HepG2 (cell line): ENCODE results near the gene EEA1. TPM values are rescaled to one million over a fixed set of nuclear protein-coding genes. Genes with fewer than 3 reads are reported as not detected.
A peak's percentile ranks its signal among the peaks of the same experiment; 100 is the strongest.

Experiments used
- ISX ChIP-seq: sonication (generic); formaldehyde crosslinking; conservative IDR thresholded peaks from 2 replicates; pipeline ENCODE4 v1.5.0; 2020; ENCODE audit warnings: missing genetic modification reagents
- JUN ChIP-seq: sonication (generic); formaldehyde crosslinking; IDR thresholded peaks from 2 replicates; pipeline ENCODE4 v1.4.0; 2020; ENCODE audit warnings: mild to moderate bottlenecking, missing genetic modification reagents
- MXI1 ChIP-seq: IDR thresholded peaks from 3 replicates; pipeline ENCODE4 v1.6.1; 2012; ENCODE audit warnings: low read depth, low read length, inconsistent platforms, borderline replicate concordance
- NCOA1 ChIP-seq: sonication (generic); formaldehyde crosslinking; IDR thresholded peaks from 2 replicates; pipeline ENCODE4 v1.9.0; 2021; ENCODE audit warnings: missing genetic modification reagents
- NR2F1 ChIP-seq, 2 experiments: fragments of 450-650 bp in 1 of 2; formaldehyde crosslinking in 1 of 2; IDR thresholded peaks; 2 replicates each; pipeline versions ENCODE4 v1.5.0 to v1.6.1; 2016 to 2020; ENCODE audit warnings: mild to moderate bottlenecking in 1 of 2, missing compliant biosample characterization in 1 of 2, missing genetic modification reagents in 1 of 2, moderate library complexity in 1 of 2
- POGZ ChIP-seq: sonication (generic); formaldehyde crosslinking; IDR thresholded peaks from 2 replicates; pipeline ENCODE4 v1.4.0; 2020; ENCODE audit warnings: mild to moderate bottlenecking, missing genetic modification reagents
- REXO4 ChIP-seq: sonication (generic); formaldehyde crosslinking; IDR thresholded peaks from 2 replicates; pipeline ENCODE4 v1.8.0; 2022; ENCODE audit warnings: missing genetic modification reagents, mild to moderate bottlenecking, borderline replicate concordance
- TCF12 ChIP-seq, 2 experiments: fragments of 450-650 bp in 1 of 2; sonication (generic) in 1 of 2; formaldehyde crosslinking in 1 of 2; IDR thresholded peaks; 2 replicates each; pipeline versions ENCODE4 v1.6.1 to v1.8.0; 2017 to 2022; ENCODE audit warnings: antibody characterized with exemption in 1 of 2, mild to moderate bottlenecking in 1 of 2, missing genetic modification reagents in 1 of 2, moderate library complexity in 1 of 2
- XBP1 ChIP-seq: sonication (generic); formaldehyde crosslinking; IDR thresholded peaks from 2 replicates; pipeline ENCODE4 v1.5.0; 2020; ENCODE audit warnings: missing genetic modification reagents
- ZNF30 ChIP-seq: sonication (generic); formaldehyde crosslinking; IDR thresholded peaks from 2 replicates; pipeline ENCODE4 v1.5.0; 2020; ENCODE audit warnings: mild to moderate bottlenecking, missing genetic modification reagents
- ZNF329 ChIP-seq: sonication (generic); formaldehyde crosslinking; IDR thresholded peaks from 2 replicates; pipeline ENCODE4 v1.9.0; 2021; ENCODE audit warnings: low read depth, mild to moderate bottlenecking, missing genetic modification reagents
- ZNF780A ChIP-seq: sonication (generic); formaldehyde crosslinking; IDR thresholded peaks from 2 replicates; pipeline ENCODE4 v1.8.0; 2022; ENCODE audit warnings: mild to moderate bottlenecking, missing genetic modification reagents, moderate library complexity
- ZSCAN12 ChIP-seq: sonication (generic); formaldehyde crosslinking; IDR thresholded peaks from 2 replicates; pipeline ENCODE4 v1.9.0; 2021; ENCODE audit warnings: mild to moderate bottlenecking, missing genetic modification reagents
- polyA plus RNA-seq, 8 experiments: library from polyadenylated mRNA; depleted of rRNA in 3 of 8; stranded (reverse) in 7 of 8; unstranded in 1 of 8; fragments of >200 nt; fragmentation: Illumina TruSeq in 4 of 8; extraction: Trizol in 4 of 8; gene quantifications; 2 replicates each; pipeline versions ENCODE4 v1.2.1 to v1.2.3, GENCODE V29; 2011 to 2016; ENCODE audit warnings: low read depth in 4 of 8, missing spikeins in 1 of 8, mixed read lengths in 1 of 8; ENCODE audit not compliant: insufficient read depth in 1 of 8
- total RNA-seq, 5 experiments: library from RNA; depleted of rRNA; stranded (reverse); fragments of >200 nt; fragmentation: Illumina TruSeq; extraction: Trizol; gene quantifications; 2 replicates each; pipeline ENCODE4 v1.2.3, GENCODE V29; 2016; ENCODE audit warnings: low read depth in 1 of 5
- TF ChIP-seq, protein P1 (sequence below): sonication (generic); formaldehyde crosslinking; IDR thresholded peaks from 2 replicates; pipeline ENCODE4 v1.8.0; 2022; ENCODE audit warnings: mild to moderate bottlenecking, missing genetic modification reagents
- TF ChIP-seq, protein P2 (sequence below): sonication (generic); formaldehyde crosslinking; conservative IDR thresholded peaks from 2 replicates; pipeline ENCODE4 v1.8.1; 2023; ENCODE audit warnings: missing genetic modification reagents
- TF ChIP-seq, protein P3 (sequence below): sonication (generic); formaldehyde crosslinking; IDR thresholded peaks from 2 replicates; pipeline ENCODE4 v1.4.0; 2020; ENCODE audit warnings: missing genetic modification reagents
- TF ChIP-seq, protein P4 (sequence below): sonication (generic); formaldehyde crosslinking; IDR thresholded peaks from 2 replicates; pipeline ENCODE4 v1.5.0; 2020; ENCODE audit warnings: mild to moderate bottlenecking, missing genetic modification reagents, borderline replicate concordance
- TF ChIP-seq, protein P5 (sequence below): sonication (generic); formaldehyde crosslinking; IDR thresholded peaks from 2 replicates; pipeline ENCODE4 v1.9.0; 2022; ENCODE audit warnings: missing genetic modification reagents, mild to moderate bottlenecking, borderline replicate concordance
- TF ChIP-seq, protein P6 (sequence below): sonication (generic); formaldehyde crosslinking; IDR thresholded peaks from 2 replicates; pipeline ENCODE4 v1.8.1; 2023; ENCODE audit warnings: mild to moderate bottlenecking, missing genetic modification reagents

The EEA1 gene
- total and polyA plus RNA-seq, 2 of the 13 experiments (the other 11 are each of a cell fraction or from before 2014, with no cell fraction given): 5.0 to 19.3 TPM

DNA sequence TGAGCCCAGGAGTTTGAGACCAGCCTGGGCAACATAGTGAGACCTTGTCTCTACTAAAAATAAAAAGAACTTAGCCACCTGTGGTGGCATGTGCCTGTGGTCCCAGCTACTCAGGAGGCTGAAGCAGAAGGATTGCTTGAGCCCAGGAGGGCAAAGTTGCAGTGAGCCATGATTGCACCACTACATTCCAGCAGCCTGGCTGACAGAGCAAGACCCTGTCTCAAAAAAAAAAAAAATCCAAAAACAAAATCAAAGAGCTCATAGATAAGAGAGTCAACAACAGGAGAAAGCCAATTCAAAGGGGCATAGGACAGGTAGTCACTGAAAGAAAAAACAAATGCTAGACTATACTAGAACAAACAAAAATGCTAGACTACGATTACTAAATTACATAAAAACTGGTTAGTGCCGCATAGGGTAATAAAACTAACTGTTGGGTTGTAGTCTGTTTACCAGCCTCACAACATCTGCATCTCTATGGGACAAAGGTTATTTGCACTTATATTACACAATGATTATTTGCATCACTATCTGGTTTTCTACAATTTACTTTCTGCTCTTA is 16.6 kb upstream of the EEA1 start (continued):
- TF ChIP-seq, protein P1, sequence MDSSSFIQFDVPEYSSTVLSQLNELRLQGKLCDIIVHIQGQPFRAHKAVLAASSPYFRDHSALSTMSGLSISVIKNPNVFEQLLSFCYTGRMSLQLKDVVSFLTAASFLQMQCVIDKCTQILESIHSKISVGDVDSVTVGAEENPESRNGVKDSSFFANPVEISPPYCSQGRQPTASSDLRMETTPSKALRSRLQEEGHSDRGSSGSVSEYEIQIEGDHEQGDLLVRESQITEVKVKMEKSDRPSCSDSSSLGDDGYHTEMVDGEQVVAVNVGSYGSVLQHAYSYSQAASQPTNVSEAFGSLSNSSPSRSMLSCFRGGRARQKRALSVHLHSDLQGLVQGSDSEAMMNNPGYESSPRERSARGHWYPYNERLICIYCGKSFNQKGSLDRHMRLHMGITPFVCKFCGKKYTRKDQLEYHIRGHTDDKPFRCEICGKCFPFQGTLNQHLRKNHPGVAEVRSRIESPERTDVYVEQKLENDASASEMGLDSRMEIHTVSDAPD: peak; percentile 20; the same call in 1 of the 2 replicates
- TF ChIP-seq TCF12 (IDR thresholded peaks at IDR 0.05) (no peak), TCF12 (CRISPR knock-in tag; IDR thresholded peaks at IDR 0.05) (peak; percentile 76; the same call in 1 of the 2 replicates), POGZ (peak; percentile 74), ZNF329 (CRISPR knock-in tag) (no peak), NR2F1 (CRISPR knock-in tag; IDR thresholded peaks at IDR 0.05) (0 out of 4 replicates have a peak, but pooled peaks of 1 of the 2 experiments have one; percentile 11), JUN (0 out of 2 replicates have a peak, but pooled peaks have one; percentile 72), MXI1 (0 out of 3 replicates have a peak, but pooled peaks have one; percentile 15), ZSCAN12 (CRISPR knock-in tag) (no peak), XBP1 (CRISPR knock-in tag) (no peak), NCOA1 (CRISPR knock-in tag) (0 out of 2 replicates have a peak, but pooled peaks have one; percentile 56), ZNF30 (no peak), ZNF780A (CRISPR knock-in tag) (no peak), ISX (CRISPR knock-in tag) (no peak), REXO4 (CRISPR knock-in tag) (no peak)
- TF ChIP-seq, protein P2, sequence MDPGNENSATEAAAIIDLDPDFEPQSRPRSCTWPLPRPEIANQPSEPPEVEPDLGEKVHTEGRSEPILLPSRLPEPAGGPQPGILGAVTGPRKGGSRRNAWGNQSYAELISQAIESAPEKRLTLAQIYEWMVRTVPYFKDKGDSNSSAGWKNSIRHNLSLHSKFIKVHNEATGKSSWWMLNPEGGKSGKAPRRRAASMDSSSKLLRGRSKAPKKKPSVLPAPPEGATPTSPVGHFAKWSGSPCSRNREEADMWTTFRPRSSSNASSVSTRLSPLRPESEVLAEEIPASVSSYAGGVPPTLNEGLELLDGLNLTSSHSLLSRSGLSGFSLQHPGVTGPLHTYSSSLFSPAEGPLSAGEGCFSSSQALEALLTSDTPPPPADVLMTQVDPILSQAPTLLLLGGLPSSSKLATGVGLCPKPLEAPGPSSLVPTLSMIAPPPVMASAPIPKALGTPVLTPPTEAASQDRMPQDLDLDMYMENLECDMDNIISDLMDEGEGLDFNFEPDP: no peak
- TF ChIP-seq, protein P3, sequence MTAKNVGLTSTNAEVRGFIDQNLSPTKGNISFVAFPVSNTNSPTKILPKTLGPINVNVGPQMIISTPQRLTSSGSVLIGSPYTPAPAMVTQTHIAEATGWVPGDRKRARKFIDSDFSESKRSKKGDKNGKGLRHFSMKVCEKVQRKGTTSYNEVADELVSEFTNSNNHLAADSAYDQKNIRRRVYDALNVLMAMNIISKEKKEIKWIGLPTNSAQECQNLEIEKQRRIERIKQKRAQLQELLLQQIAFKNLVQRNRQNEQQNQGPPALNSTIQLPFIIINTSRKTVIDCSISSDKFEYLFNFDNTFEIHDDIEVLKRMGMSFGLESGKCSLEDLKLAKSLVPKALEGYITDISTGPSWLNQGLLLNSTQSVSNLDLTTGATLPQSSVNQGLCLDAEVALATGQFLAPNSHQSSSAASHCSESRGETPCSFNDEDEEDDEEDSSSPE (CRISPR knock-in tag): no peak
- TF ChIP-seq, protein P4, sequence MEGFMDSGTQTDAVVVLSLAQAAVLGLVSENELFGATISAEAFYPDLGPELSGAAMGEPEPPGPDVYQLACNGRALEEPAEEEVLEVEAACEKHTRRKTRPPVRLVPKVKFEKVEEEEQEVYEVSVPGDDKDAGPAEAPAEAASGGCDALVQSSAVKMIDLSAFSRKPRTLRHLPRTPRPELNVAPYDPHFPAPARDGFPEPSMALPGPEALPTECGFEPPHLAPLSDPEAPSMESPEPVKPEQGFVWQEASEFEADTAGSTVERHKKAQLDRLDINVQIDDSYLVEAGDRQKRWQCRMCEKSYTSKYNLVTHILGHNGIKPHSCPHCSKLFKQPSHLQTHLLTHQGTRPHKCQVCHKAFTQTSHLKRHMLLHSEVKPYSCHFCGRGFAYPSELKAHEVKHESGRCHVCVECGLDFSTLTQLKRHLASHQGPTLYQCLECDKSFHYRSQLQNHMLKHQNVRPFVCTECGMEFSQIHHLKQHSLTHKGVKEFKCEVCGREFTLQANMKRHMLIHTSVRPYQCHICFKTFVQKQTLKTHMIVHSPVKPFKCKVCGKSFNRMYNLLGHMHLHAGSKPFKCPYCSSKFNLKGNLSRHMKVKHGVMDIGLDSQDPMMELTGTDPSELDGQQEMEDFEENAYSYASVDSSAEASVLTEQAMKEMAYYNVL (CRISPR knock-in tag): peak; percentile 81
- TF ChIP-seq, protein P5, sequence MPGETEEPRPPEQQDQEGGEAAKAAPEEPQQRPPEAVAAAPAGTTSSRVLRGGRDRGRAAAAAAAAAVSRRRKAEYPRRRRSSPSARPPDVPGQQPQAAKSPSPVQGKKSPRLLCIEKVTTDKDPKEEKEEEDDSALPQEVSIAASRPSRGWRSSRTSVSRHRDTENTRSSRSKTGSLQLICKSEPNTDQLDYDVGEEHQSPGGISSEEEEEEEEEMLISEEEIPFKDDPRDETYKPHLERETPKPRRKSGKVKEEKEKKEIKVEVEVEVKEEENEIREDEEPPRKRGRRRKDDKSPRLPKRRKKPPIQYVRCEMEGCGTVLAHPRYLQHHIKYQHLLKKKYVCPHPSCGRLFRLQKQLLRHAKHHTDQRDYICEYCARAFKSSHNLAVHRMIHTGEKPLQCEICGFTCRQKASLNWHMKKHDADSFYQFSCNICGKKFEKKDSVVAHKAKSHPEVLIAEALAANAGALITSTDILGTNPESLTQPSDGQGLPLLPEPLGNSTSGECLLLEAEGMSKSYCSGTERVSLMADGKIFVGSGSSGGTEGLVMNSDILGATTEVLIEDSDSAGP (CRISPR knock-in tag): no peak
- TF ChIP-seq, protein P6, sequence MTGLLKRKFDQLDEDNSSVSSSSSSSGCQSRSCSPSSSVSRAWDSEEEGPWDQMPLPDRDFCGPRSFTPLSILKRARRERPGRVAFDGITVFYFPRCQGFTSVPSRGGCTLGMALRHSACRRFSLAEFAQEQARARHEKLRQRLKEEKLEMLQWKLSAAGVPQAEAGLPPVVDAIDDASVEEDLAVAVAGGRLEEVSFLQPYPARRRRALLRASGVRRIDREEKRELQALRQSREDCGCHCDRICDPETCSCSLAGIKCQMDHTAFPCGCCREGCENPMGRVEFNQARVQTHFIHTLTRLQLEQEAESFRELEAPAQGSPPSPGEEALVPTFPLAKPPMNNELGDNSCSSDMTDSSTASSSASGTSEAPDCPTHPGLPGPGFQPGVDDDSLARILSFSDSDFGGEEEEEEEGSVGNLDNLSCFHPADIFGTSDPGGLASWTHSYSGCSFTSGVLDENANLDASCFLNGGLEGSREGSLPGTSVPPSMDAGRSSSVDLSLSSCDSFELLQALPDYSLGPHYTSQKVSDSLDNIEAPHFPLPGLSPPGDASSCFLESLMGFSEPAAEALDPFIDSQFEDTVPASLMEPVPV (CRISPR knock-in tag): peak; percentile 46; the same call in 1 of the 2 replicates
